ENCODE results near the gene NCKAP1.

- TF ChIP-seq CTCF (IDR thresholded peaks at IDR 0.05) (no peak), POLR2A (IDR thresholded peaks at IDR 0.05) (no peak)
Measured at GRCh38 chr2:182895798-182896197, 142.5 kb downstream of the NCKAP1 start.

All from suprapubic skin (tissue), 3 donors.